AG10803 (cell line): Measurements from ENCODE around the gene TUBB4A.
"Not testable (repeated sequence)": the region's sequence is repeated elsewhere in the genome, so short reads cannot be mapped to it uniquely, and the experiment has no call there.

Source experiments
- DNase-seq: peaks from one replicate; pipeline ENCODE4 v3.0.0; 2010; ENCODE audit warnings: low read depth
- H3K4me3 ChIP-seq: 2 replicates; pipeline ENCODE4 v1.5.1; 2011; ENCODE audit warnings: mild to moderate bottlenecking, low read length, control low read depth
- TF ChIP-seq, protein P1 (sequence below): conservative IDR thresholded peaks from 2 replicates; pipeline ENCODE4 v1.5.1; 2011; ENCODE audit warnings: mild to moderate bottlenecking, low read length, control low read depth, inconsistent platforms

Gene TUBB4A

DNA sequence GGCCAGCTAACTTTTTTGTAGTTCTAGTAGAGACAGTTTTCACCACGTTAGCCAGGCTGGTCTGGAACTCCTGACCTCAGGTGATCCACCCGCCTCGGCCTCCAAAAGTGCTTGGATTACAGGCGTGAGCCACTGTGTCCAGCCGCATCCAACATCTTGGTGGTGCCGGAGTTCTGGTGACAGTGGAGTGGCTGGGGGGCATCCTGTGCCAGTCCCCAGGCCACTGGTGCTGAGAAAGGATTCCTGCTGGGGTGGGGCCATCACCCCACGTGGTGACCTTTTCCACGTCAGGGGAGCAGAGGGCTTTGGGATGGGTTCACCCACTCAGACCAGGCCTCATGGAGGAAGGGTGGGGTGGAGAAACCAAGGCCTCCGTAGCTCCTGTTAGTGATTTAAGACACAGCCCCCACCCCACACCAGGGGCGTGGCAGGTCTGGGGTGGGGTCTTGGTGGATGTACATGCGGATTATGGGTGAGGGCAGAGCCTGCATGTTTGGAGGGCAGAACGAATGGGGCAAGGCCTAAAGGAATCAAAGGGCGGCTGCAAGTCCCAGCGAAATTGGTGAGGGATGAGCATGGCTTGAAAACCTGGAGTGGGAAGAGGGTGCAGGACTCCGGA lies 12.9 kb upstream of the TUBB4A start:
- no peak overlapping the region for H3K4me3 ChIP-seq
- TF ChIP-seq, protein P1, sequence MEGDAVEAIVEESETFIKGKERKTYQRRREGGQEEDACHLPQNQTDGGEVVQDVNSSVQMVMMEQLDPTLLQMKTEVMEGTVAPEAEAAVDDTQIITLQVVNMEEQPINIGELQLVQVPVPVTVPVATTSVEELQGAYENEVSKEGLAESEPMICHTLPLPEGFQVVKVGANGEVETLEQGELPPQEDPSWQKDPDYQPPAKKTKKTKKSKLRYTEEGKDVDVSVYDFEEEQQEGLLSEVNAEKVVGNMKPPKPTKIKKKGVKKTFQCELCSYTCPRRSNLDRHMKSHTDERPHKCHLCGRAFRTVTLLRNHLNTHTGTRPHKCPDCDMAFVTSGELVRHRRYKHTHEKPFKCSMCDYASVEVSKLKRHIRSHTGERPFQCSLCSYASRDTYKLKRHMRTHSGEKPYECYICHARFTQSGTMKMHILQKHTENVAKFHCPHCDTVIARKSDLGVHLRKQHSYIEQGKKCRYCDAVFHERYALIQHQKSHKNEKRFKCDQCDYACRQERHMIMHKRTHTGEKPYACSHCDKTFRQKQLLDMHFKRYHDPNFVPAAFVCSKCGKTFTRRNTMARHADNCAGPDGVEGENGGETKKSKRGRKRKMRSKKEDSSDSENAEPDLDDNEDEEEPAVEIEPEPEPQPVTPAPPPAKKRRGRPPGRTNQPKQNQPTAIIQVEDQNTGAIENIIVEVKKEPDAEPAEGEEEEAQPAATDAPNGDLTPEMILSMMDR: no peak
- no peak for DNase-seq

DNA sequence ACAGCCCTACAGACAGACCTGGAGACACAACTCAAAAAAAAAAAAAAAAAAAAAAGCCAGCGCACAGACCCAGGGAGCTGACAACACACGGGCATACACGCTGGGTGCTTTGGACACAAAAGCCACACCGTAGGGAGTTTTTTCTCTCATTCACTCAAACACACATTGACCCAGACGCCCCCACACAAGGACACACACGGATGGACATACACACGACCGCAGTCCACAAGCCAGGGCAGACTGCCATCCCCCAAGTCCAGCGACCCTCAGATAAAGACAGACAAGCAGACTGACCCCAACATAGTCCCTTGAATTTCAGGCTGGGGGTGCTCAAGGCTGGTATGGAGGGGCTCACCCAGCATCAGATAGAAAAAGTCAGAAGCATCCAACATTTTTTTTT lies 12.0 kb upstream of the TUBB4A start:
- no peak overlapping the region for H3K4me3 ChIP-seq
- TF ChIP-seq, protein P1: no peak
- DNase-seq: no peak

DNA sequence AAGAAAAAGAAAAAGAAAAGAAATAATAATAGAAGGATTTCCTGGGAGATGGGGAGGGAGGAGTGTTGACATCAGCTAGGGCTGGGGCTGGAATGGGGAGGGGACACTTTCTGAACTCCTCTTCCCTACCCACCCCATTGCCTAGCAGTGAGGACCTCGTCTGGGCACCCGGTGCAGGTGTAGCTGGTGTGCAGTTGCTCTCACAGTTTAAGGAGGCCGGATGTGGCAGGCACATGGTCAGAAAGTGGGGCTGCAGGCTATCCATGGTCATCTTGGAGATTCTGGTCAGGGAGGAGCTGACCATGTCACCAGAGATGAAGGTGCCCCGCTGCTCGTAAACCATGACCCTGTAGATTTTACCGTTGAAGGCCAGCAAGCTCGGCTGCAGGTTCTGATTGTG lies 8.5 kb upstream of the TUBB4A start:
- TF ChIP-seq, protein P1: no peak
- no peak for DNase-seq
- H3K4me3 ChIP-seq: no peak overlapping the region

DNA sequence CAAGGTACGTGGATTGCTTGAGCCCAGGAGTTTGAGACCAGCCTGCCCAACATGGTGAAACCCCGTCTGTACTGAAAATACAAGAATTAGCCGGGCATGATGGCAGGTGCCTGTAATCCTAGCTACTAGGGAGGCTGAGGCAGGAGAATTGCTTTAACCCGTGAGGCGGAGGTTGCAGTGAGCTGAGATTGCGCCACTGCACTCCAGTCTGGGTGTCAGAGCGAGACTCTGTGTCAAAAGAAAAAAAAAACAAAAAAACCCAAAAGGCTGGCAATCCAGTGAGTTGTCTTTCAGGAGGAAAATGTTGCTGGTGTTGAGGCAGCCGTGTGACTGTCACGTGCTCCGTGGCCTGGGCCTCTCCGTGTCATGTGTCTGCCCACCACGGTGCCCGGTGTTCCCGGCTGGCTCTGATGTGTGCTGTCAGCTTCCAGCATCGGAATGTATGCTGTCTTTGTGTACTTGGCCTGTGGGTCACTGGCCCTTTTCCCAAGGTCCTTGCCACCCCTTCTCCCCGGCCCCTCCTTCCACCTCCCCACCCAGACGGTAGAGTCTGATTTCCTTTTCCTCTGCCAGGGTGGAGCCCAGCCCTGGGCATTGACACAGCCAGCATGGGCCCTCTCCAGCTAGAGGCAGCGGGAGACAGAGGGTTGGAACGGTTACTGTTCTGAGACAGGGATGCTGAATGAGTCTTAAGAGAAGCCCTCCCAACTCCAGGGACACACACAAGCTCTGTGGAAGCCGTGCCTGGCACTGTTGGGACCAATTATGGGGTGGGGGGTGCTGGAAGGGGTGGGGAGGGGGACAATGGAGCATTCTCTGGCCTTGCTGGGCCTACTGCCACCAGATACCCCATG lies 7.2 kb upstream of the TUBB4A start:
- TF ChIP-seq, protein P1: no peak
- DNase-seq: no peak
- H3K4me3 ChIP-seq: no peak overlapping the region

DNA sequence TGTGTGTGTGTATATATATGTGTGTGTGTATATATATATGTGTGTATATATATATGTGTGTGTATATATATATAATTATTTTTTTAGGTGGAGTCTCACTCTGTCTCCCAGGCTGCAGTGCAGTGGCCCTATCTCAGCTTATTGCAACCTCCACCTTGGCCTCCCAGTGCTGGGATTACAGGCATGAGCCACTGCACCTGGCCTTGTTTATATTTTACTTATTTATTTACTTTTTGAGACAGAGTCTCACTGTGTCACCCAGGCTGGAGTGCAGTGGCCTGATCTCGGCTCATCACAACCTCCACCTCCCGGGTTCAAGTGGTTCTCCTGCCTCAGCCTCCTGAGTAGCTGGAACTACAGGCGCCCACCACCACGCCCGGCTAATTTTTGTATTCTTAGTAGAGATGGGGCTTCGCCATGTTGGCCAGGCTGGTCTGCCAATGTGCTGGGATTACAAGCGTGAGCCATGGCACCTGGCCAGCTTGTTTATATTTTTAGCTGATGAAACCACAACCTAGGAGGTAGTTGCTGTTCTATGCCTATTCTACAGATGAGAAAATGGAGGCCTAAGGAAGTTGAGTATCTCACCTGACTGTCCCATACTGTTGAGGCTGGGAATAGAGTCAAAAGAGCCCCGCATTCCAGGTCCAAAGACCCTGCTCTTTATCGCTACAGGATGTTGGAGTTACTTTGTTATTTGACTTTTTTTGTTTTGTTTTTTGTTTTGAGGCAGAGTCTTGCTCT lies 6.1 kb upstream of the TUBB4A start:
- H3K4me3 ChIP-seq, DNase-seq: not testable (repeated sequence)

DNA sequence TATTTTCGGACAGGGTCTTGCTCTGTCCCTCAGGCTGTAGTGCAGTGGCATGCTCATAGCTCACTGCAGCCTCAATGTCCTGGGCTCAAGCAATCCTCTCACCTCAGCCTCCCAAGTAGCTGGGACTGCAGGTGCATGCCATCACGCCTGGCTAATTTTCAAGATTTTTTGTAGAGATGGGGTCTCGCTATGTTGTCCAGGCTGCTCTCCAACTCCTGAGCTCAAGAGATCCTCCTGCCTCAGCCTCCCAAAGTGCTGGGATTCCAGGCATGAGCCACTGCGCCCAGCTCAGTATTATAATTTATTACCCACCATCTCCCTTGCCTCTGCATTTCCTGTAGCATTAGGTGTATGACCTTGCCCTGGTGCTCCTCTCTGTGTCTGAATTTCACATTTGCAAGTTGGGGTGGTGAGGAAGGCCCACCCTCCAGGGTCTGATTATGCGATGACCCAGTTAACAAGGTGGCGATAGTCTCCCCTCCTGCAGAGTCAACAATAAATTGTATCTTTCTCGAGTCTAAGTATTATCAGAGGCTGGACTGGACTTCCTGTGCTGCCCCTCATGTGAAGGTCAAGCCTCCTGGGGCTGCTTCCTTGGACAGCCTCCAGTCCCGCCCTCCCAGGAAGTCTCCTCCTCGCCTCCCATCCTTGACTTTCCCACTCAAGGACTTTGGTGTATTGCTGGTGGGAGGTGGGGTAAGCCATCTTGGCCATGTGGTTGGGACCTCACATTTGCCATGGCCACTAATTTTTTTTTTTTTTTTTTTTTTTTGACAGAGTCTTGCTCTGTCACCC lies 1.5 kb upstream of the TUBB4A start:
- no peak for DNase-seq
- TF ChIP-seq, protein P1: no peak
- H3K4me3 ChIP-seq: no peak overlapping the region
